HepG2 (cell line): Measurements from ENCODE around the gene AP1M2. TPM values are rescaled to one million over a fixed set of nuclear protein-coding genes. Genes with fewer than 3 reads are reported as not detected.

ENCODE experiments used
- ARNTL ChIP-seq: sonication (generic); formaldehyde crosslinking; IDR thresholded peaks from 2 replicates; pipeline ENCODE4 v1.4.0; 2020; ENCODE audit warnings: mild to moderate bottlenecking, missing genetic modification reagents
- ATF4 ChIP-seq, 2 experiments: fragments of 450-650 bp in 1 of 2; sonication (generic) in 1 of 2; formaldehyde crosslinking; IDR thresholded peaks; 2 replicates each; pipeline versions ENCODE4 v1.5.0 to v1.8.0; 2020 to 2022; ENCODE audit warnings: mild to moderate bottlenecking in 1 of 2, missing genetic modification reagents in 1 of 2
- DNMT3B ChIP-seq: conservative IDR thresholded peaks from 2 replicates; pipeline ENCODE4 v1.6.1; 2016; ENCODE audit warnings: missing biosample characterization, control low read depth
- FUBP1 ChIP-seq: sonication (generic); formaldehyde crosslinking; IDR thresholded peaks from 2 replicates; pipeline ENCODE4 v1.5.1; 2020; ENCODE audit warnings: missing genetic modification reagents, mild to moderate bottlenecking, borderline replicate concordance
- HNRNPK ChIP-seq: fragments of 200-400 bp; formaldehyde crosslinking; IDR thresholded peaks from 2 replicates; pipeline ENCODE4 v1.6.1; 2018; ENCODE audit warnings: low read length, low read depth, moderate library complexity, mild to moderate bottlenecking; ENCODE audit not compliant: poor library complexity, severe bottlenecking
- JARID2 ChIP-seq: sonication (generic); formaldehyde crosslinking; IDR thresholded peaks from 2 replicates; pipeline ENCODE4 v1.8.1; 2023; ENCODE audit warnings: missing genetic modification reagents, inconsistent platforms; ENCODE audit not compliant: insufficient replicate concordance
- MAFG ChIP-seq: sonication (generic); formaldehyde crosslinking; IDR thresholded peaks from 2 replicates; pipeline ENCODE4 v1.5.1; 2020; ENCODE audit warnings: mild to moderate bottlenecking, missing genetic modification reagents
- MAFK ChIP-seq, 2 experiments: IDR thresholded peaks in 1 of 2; conservative IDR thresholded peaks in 1 of 2; 2 replicates each; pipeline ENCODE4 v1.6.1; 2011; ENCODE audit warnings: improper control_type of control experiment in 2 of 2, low read length in 2 of 2
- MBD4 ChIP-seq: IDR thresholded peaks from 2 replicates; pipeline ENCODE4 v1.6.1; 2012; ENCODE audit warnings: low read length, inconsistent platforms, borderline replicate concordance
- MED1 ChIP-seq: sonication (generic); formaldehyde crosslinking; IDR thresholded peaks from 2 replicates; pipeline ENCODE4 v1.4.0; 2020; ENCODE audit warnings: missing genetic modification reagents
- MLLT10 ChIP-seq: sonication (generic); formaldehyde crosslinking; IDR thresholded peaks from 2 replicates; pipeline ENCODE4 v1.4.0; 2020; ENCODE audit warnings: missing genetic modification reagents
- PAWR ChIP-seq: sonication (generic); formaldehyde crosslinking; IDR thresholded peaks from 2 replicates; pipeline ENCODE4 v1.4.0; 2020; ENCODE audit warnings: missing genetic modification reagents, mild to moderate bottlenecking, borderline replicate concordance
- RBAK ChIP-seq: sonication (generic); formaldehyde crosslinking; IDR thresholded peaks from 2 replicates; pipeline ENCODE4 v1.5.1; 2020; ENCODE audit warnings: mild to moderate bottlenecking, missing genetic modification reagents
- SNAPC2 ChIP-seq: sonication (generic); formaldehyde crosslinking; IDR thresholded peaks from 2 replicates; pipeline ENCODE4 v1.8.1; 2022; ENCODE audit warnings: mild to moderate bottlenecking, missing genetic modification reagents
- SSRP1 ChIP-seq: IDR thresholded peaks from 2 replicates; pipeline ENCODE4 v1.6.1; 2016; ENCODE audit warnings: control low read depth
- TFDP1 ChIP-seq: IDR thresholded peaks from 2 replicates; pipeline ENCODE4 v1.6.1; 2016; ENCODE audit warnings: missing compliant biosample characterization, missing genetic modification reagents, borderline replicate concordance
- TFE3 ChIP-seq: IDR thresholded peaks from 2 replicates; pipeline ENCODE4 v1.6.1; 2016
- ZFP36 ChIP-seq: fragments of 150-350 bp; IDR thresholded peaks from 2 replicates; pipeline ENCODE4 v1.6.1; 2018; ENCODE audit warnings: borderline replicate concordance, low read length, low read depth; ENCODE audit not compliant: partially characterized antibody
- ZNF160 ChIP-seq: sonication (generic); formaldehyde crosslinking; IDR thresholded peaks from 2 replicates; pipeline ENCODE4 v1.8.0; 2022; ENCODE audit warnings: mild to moderate bottlenecking, inconsistent platforms, missing genetic modification reagents
- ZNF747 ChIP-seq: sonication (generic); formaldehyde crosslinking; IDR thresholded peaks from 2 replicates; pipeline ENCODE4 v1.8.1; 2023; ENCODE audit warnings: missing genetic modification reagents, mild to moderate bottlenecking, borderline replicate concordance
- ZSCAN29 ChIP-seq: sonication (generic); formaldehyde crosslinking; conservative IDR thresholded peaks from 2 replicates; pipeline ENCODE4 v1.4.0; 2020; ENCODE audit warnings: mild to moderate bottlenecking, missing genetic modification reagents
- polyA plus RNA-seq, 8 experiments: library from polyadenylated mRNA; depleted of rRNA in 3 of 8; stranded (reverse) in 7 of 8; unstranded in 1 of 8; fragments of >200 nt; fragmentation: Illumina TruSeq in 4 of 8; extraction: Trizol in 4 of 8; gene quantifications; 2 replicates each; pipeline versions ENCODE4 v1.2.1 to v1.2.3, GENCODE V29; 2011 to 2016; ENCODE audit warnings: low read depth in 4 of 8, missing spikeins in 1 of 8, mixed read lengths in 1 of 8; ENCODE audit not compliant: insufficient read depth in 1 of 8
- total RNA-seq, 5 experiments: library from RNA; depleted of rRNA; stranded (reverse); fragments of >200 nt; fragmentation: Illumina TruSeq; extraction: Trizol; gene quantifications; 2 replicates each; pipeline ENCODE4 v1.2.3, GENCODE V29; 2016; ENCODE audit warnings: low read depth in 1 of 5
- TF ChIP-seq, protein P1 (sequence below): sonication (generic); formaldehyde crosslinking; IDR thresholded peaks from 2 replicates; pipeline ENCODE4 v1.8.0; 2022; ENCODE audit warnings: mild to moderate bottlenecking, missing genetic modification reagents, borderline replicate concordance

AP1M2 gene
- total and polyA plus RNA-seq, 2 of the 13 experiments (the other 11 are each of a cell fraction or from before 2014, with no cell fraction given), result 6.3 to 76.8 TPM

DNA sequence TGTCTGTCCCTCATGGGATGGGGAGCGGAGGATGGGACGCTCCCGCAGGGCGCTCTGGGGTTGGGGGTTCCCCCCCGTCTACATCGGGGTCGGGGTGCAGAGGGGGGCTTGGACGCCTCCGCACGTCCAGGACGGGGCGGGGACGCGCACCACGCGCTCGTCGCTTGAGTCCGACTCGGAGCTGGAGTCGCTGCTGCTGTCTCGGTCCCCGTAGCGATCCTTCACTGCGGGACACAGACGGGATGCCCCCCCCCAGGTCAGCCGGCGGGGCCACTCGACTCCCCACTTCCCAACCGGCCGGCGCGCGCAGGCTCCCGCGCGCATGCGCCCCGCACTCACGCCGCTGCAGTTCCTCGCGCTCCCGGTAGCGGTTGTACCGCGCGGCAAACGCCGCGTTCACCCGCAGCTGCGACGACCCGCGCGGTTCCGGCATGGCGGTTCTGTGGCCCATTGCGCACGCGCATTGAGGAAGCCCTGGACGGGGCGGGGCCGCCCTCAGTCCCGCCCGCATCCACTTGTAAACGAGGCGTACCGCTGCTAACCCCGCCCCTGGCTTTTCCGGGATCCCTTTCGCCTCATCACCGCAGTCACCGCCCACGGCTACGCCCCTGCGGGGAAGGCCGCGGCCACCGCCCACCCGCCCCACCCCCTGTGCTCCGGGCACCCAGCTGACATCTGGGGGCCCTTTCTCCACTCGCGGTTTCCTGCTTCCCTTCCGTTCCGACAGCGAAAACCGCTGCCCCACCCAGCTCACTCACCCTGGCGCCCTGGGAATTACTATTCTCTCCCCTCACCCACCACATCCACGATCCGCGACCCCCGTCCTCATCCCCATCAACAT lies 21.3 kb downstream of the AP1M2 start, which contains the start of gene KRI1 (continued):
- TF ChIP-seq TFE3 (CRISPR knock-in tag), result peak; percentile 78
- peak; percentile 84 for TF ChIP-seq JARID2
- TF ChIP-seq FUBP1 (CRISPR knock-in tag), result no peak
- TF ChIP-seq ARNTL (CRISPR knock-in tag), result 0 out of 2 replicates have a peak, but pooled peaks have one; percentile 37
- TF ChIP-seq ZNF160 (CRISPR knock-in tag), result no peak
- no peak for TF ChIP-seq MAFG
- TF ChIP-seq SNAPC2 (CRISPR knock-in tag), result no peak
- peak; percentile 81 for TF ChIP-seq MED1 (CRISPR knock-in tag)
- TF ChIP-seq HNRNPK, result peak; percentile 49
- TF ChIP-seq ZSCAN29 (CRISPR knock-in tag), result 0 out of 2 replicates have a peak, but pooled peaks have one; percentile 35
- 0 out of 4 replicates have a peak, but pooled peaks of 1 of the 2 experiments have one; percentile 60 for TF ChIP-seq ATF4 (CRISPR knock-in tag; IDR thresholded peaks at IDR 0.05)
- TF ChIP-seq RBAK (CRISPR knock-in tag), result no peak
- TF ChIP-seq, protein P1, sequence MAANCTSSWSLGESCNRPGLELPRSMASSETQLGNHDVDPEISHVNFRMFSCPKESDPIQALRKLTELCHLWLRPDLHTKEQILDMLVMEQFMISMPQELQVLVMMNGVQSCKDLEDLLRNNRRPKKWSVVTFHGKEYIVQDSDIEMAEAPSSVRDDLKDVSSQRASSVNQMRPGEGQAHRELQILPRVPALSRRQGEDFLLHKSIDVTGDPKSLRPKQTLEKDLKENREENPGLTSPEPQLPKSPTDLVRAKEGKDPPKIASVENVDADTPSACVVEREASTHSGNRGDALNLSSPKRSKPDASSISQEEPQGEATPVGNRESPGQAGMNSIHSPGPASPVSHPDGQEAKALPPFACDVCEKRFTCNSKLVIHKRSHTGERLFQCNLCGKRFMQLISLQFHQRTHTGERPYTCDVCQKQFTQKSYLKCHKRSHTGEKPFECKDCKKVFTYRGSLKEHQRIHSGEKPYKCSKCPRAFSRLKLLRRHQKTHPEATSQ (CRISPR knock-in tag), result no peak
- TF ChIP-seq SSRP1 (CRISPR knock-in tag), result no peak
- TF ChIP-seq MLLT10 (CRISPR knock-in tag), result no peak
- TF ChIP-seq MBD4, result no peak
- TF ChIP-seq PAWR (CRISPR knock-in tag), result no peak
- peak; percentile 62; the same call in 1 of the 2 replicates for TF ChIP-seq ZNF747 (CRISPR knock-in tag)
- TF ChIP-seq DNMT3B (CRISPR knock-in tag), result no peak
- TF ChIP-seq MAFK (conservative IDR thresholded peaks at IDR 0.05 in 1 of 2, IDR thresholded peaks at IDR 0.05 in 1 of 2; ENCODE audit: low read length in 2 of 2), result no peak
- no peak for TF ChIP-seq ZFP36
- TF ChIP-seq TFDP1 (CRISPR knock-in tag), result peak; percentile 99
